C4-2B (cell line): ENCODE measurements around the gene RPRD1B.

ENCODE experiments used
- ZFX ChIP-seq: fragments of 450-650 bp; IDR thresholded peaks from 2 replicates; pipeline ENCODE4 v1.6.1; 2017
- TF ChIP-seq, protein P1 (sequence below): fragments of 450-650 bp; conservative IDR thresholded peaks from 2 replicates; pipeline ENCODE4 v1.5.1; 2017; ENCODE audit warnings: mild to moderate bottlenecking

DNA sequence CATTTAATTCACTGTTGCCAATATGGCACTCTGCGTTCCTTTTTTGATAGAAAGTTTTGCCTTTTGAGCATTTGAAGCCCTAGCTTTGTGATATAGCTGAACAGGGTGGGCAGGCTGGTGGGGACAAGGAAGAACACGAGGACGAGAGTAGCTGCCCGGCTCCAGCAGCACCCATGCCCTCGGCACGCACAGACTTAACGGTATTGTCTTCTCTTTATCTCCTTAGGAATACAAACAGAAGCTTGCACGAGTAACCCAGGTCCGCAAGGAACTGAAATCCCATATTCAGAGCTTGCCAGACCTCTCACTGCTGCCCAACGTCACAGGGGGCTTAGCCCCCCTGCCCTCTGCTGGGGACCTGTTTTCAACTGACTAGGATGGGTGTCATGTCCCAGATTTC lies 56.0 kb downstream of the RPRD1B start:
- TF ChIP-seq, protein P1, sequence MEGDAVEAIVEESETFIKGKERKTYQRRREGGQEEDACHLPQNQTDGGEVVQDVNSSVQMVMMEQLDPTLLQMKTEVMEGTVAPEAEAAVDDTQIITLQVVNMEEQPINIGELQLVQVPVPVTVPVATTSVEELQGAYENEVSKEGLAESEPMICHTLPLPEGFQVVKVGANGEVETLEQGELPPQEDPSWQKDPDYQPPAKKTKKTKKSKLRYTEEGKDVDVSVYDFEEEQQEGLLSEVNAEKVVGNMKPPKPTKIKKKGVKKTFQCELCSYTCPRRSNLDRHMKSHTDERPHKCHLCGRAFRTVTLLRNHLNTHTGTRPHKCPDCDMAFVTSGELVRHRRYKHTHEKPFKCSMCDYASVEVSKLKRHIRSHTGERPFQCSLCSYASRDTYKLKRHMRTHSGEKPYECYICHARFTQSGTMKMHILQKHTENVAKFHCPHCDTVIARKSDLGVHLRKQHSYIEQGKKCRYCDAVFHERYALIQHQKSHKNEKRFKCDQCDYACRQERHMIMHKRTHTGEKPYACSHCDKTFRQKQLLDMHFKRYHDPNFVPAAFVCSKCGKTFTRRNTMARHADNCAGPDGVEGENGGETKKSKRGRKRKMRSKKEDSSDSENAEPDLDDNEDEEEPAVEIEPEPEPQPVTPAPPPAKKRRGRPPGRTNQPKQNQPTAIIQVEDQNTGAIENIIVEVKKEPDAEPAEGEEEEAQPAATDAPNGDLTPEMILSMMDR = no peak
- TF ChIP-seq ZFX = no peak
